Activated gamma-delta T cell treated with anti-CD3 and anti-CD28 coated beads, Interleukin-2, amount 50 U/mL, for 16 hours (primary cell): ENCODE data around the gene ABLIM1.

Experiments
- DNase-seq: peaks from one replicate; pipeline ENCODE4 v3.0.0-alpha.2; 2020; ENCODE audit warnings: low read depth

The ABLIM1 gene

GRCh38 chr10:114623661-114624294, 34.3 kb downstream of the ABLIM1 start:
- no peak for DNase-seq

GRCh38 chr10:114623155-114623554, 34.9 kb downstream of the ABLIM1 start:
- no peak for DNase-seq

- DNase-seq: no peak
Observed at GRCh38 chr10:114618722-114619121, 39.4 kb downstream of the ABLIM1 start.

- no peak for DNase-seq
Observed at GRCh38 chr10:114616516-114616915, 41.6 kb downstream of the ABLIM1 start.

GRCh38 chr10:114616103-114616502, 42.0 kb downstream of the ABLIM1 start:
- DNase-seq: no peak

GRCh38 chr10:114615600-114616007, 42.5 kb downstream of the ABLIM1 start:
- DNase-seq: no peak

GRCh38 chr10:114613237-114613979, 44.7 kb downstream of the ABLIM1 start:
- DNase-seq: no peak

GRCh38 chr10:114611617-114612016, 46.5 kb downstream of the ABLIM1 start:
- no peak for DNase-seq

- no peak for DNase-seq
Observed at GRCh38 chr10:114609518-114610426, 48.3 kb downstream of the ABLIM1 start.

- no peak for DNase-seq
Observed at GRCh38 chr10:114607358-114607998, 50.6 kb downstream of the ABLIM1 start.

GRCh38 chr10:114605155-114605797, 52.8 kb downstream of the ABLIM1 start:
- DNase-seq: no peak

GRCh38 chr10:114604357-114605130, 53.5 kb downstream of the ABLIM1 start:
- no peak for DNase-seq

GRCh38 chr10:114603948-114604347, 54.1 kb downstream of the ABLIM1 start:
- DNase-seq: no peak

- DNase-seq: no peak
Observed at GRCh38 chr10:114603303-114603702, 54.8 kb downstream of the ABLIM1 start.

- no peak for DNase-seq
Observed at GRCh38 chr10:114600057-114600456, 58.0 kb downstream of the ABLIM1 start.

- no peak for DNase-seq
Observed at GRCh38 chr10:114596793-114597192, 61.3 kb downstream of the ABLIM1 start.

GRCh38 chr10:114593816-114594468, 64.1 kb downstream of the ABLIM1 start:
- DNase-seq: no peak

GRCh38 chr10:114593240-114593792, 64.8 kb downstream of the ABLIM1 start:
- no peak for DNase-seq

GRCh38 chr10:114590993-114591392, 67.1 kb downstream of the ABLIM1 start:
- DNase-seq: no peak

- DNase-seq: no peak
Observed at GRCh38 chr10:114584419-114584818, 73.7 kb downstream of the ABLIM1 start.
